Measurements from ENCODE around the gene PROS1.

DNA sequence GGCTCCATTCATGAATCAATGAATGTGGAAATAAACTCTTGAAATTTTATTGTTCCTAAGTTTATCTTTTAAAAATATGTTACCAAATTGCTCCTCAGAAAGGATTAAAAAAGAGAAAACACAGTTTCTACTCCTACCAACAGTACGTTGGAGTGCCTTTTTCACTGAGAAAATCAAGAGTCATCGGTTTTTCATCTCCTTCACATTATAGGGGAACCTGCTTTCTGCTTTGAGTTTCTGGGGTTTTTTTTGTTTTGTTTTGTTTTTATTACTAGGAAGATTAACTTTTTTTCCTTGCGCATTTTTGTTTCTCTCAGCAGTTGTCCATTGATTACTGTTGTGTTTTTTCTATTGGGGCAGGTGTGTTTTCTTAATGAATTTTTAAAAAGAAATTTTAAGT is 9.7 kb upstream of the PROS1 start:
- TF ChIP-seq ESRRG (CRISPR knock-in tag; IDR thresholded peaks at IDR 0.05) (no peak), ARNTL (CRISPR knock-in tag; IDR thresholded peaks at IDR 0.05; ENCODE audit: borderline replicate concordance, low read depth) (no peak), SNAI2 (CRISPR knock-in tag; IDR thresholded peaks at IDR 0.05) (no peak), ZNF8 (CRISPR knock-in tag; IDR thresholded peaks at IDR 0.05) (no peak), ZFP30 (CRISPR knock-in tag; IDR thresholded peaks at IDR 0.05) (no peak), TOX (CRISPR knock-in tag; IDR thresholded peaks at IDR 0.05; ENCODE audit: borderline replicate concordance) (no peak), TCF4 (CRISPR knock-in tag; IDR thresholded peaks at IDR 0.05; ENCODE audit: borderline replicate concordance) (no peak), RARB (CRISPR knock-in tag; IDR thresholded peaks at IDR 0.05) (no peak), ZNF565 (CRISPR knock-in tag; conservative IDR thresholded peaks at IDR 0.05; ENCODE audit: low read depth) (no peak), GLIS3 (CRISPR knock-in tag; IDR thresholded peaks at IDR 0.05) (no peak), ZFP3 (CRISPR knock-in tag; IDR thresholded peaks at IDR 0.05) (no peak)
- TF ChIP-seq, protein P1, sequence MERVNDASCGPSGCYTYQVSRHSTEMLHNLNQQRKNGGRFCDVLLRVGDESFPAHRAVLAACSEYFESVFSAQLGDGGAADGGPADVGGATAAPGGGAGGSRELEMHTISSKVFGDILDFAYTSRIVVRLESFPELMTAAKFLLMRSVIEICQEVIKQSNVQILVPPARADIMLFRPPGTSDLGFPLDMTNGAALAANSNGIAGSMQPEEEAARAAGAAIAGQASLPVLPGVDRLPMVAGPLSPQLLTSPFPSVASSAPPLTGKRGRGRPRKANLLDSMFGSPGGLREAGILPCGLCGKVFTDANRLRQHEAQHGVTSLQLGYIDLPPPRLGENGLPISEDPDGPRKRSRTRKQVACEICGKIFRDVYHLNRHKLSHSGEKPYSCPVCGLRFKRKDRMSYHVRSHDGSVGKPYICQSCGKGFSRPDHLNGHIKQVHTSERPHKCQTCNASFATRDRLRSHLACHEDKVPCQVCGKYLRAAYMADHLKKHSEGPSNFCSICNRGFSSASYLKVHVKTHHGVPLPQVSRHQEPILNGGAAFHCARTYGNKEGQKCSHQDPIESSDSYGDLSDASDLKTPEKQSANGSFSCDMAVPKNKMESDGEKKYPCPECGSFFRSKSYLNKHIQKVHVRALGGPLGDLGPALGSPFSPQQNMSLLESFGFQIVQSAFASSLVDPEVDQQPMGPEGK (CRISPR knock-in tag; IDR thresholded peaks at IDR 0.05; ENCODE audit: borderline replicate concordance), result no peak
- TF ChIP-seq, protein P2, sequence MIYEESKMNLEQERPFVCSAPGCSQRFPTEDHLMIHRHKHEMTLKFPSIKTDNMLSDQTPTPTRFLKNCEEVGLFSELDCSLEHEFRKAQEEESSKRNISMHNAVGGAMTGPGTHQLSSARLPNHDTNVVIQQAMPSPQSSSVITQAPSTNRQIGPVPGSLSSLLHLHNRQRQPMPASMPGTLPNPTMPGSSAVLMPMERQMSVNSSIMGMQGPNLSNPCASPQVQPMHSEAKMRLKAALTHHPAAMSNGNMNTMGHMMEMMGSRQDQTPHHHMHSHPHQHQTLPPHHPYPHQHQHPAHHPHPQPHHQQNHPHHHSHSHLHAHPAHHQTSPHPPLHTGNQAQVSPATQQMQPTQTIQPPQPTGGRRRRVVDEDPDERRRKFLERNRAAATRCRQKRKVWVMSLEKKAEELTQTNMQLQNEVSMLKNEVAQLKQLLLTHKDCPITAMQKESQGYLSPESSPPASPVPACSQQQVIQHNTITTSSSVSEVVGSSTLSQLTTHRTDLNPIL (CRISPR knock-in tag; IDR thresholded peaks at IDR 0.05; ENCODE audit: low read depth), result no peak
- TF ChIP-seq, protein P3, sequence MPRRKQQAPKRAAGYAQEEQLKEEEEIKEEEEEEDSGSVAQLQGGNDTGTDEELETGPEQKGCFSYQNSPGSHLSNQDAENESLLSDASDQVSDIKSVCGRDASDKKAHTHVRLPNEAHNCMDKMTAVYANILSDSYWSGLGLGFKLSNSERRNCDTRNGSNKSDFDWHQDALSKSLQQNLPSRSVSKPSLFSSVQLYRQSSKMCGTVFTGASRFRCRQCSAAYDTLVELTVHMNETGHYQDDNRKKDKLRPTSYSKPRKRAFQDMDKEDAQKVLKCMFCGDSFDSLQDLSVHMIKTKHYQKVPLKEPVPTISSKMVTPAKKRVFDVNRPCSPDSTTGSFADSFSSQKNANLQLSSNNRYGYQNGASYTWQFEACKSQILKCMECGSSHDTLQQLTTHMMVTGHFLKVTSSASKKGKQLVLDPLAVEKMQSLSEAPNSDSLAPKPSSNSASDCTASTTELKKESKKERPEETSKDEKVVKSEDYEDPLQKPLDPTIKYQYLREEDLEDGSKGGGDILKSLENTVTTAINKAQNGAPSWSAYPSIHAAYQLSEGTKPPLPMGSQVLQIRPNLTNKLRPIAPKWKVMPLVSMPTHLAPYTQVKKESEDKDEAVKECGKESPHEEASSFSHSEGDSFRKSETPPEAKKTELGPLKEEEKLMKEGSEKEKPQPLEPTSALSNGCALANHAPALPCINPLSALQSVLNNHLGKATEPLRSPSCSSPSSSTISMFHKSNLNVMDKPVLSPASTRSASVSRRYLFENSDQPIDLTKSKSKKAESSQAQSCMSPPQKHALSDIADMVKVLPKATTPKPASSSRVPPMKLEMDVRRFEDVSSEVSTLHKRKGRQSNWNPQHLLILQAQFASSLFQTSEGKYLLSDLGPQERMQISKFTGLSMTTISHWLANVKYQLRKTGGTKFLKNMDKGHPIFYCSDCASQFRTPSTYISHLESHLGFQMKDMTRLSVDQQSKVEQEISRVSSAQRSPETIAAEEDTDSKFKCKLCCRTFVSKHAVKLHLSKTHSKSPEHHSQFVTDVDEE (CRISPR knock-in tag; IDR thresholded peaks at IDR 0.05), result no peak
